ENCODE data around the gene FAM124A.

DNA sequence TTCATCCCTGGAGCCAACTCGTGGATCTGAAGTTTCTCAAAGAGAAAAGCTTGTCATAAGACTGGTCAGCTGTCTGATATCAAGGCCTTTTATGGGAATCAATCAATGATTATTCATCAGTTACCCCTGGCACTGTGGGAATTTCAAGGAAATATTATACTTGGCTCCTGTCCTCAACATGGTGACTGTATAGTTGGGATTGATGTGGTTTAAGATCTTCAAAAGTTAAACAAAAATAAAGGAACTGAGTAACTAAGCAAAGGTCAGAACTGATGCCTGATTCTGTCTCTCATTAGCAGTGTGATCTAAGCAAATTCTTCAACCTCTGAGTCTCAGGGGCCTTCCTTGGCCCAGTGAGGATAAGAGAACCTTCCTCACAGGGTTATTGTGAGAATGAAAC, 95.1 kb downstream of the FAM124A start:
- no peak for TF ChIP-seq POLR2AphosphoS5 (IDR thresholded peaks at IDR 0.05)
- no peak for TF ChIP-seq POLR2A (IDR thresholded peaks at IDR 0.05)
- TF ChIP-seq, protein P1, sequence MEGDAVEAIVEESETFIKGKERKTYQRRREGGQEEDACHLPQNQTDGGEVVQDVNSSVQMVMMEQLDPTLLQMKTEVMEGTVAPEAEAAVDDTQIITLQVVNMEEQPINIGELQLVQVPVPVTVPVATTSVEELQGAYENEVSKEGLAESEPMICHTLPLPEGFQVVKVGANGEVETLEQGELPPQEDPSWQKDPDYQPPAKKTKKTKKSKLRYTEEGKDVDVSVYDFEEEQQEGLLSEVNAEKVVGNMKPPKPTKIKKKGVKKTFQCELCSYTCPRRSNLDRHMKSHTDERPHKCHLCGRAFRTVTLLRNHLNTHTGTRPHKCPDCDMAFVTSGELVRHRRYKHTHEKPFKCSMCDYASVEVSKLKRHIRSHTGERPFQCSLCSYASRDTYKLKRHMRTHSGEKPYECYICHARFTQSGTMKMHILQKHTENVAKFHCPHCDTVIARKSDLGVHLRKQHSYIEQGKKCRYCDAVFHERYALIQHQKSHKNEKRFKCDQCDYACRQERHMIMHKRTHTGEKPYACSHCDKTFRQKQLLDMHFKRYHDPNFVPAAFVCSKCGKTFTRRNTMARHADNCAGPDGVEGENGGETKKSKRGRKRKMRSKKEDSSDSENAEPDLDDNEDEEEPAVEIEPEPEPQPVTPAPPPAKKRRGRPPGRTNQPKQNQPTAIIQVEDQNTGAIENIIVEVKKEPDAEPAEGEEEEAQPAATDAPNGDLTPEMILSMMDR (IDR thresholded peaks at IDR 0.05): no peak
